HEK293 (cell line): ENCODE data around the gene ODAD4.

ENCODE experiments used
- AEBP2 ChIP-seq: fragments of 450-650 bp; formaldehyde crosslinking; IDR thresholded peaks from 2 replicates; pipeline ENCODE4 v1.5.1; 2016; ENCODE audit warnings: missing biosample characterization, missing genetic modification characterization, borderline replicate concordance
- GLI4 ChIP-seq: fragments of 450-650 bp; formaldehyde crosslinking; IDR thresholded peaks from 2 replicates; pipeline ENCODE4 v1.5.1; 2016; ENCODE audit warnings: missing biosample characterization, missing genetic modification characterization
- GLIS2 ChIP-seq: fragments of 450-650 bp; formaldehyde crosslinking; IDR thresholded peaks from 2 replicates; pipeline ENCODE4 v1.5.1; 2016; ENCODE audit warnings: missing biosample characterization, missing genetic modification characterization
- KLF1 ChIP-seq: fragments of 450-650 bp; formaldehyde crosslinking; IDR thresholded peaks from 2 replicates; pipeline ENCODE4 v1.5.1; 2016; ENCODE audit warnings: missing biosample characterization, missing genetic modification characterization
- KLF16 ChIP-seq: fragments of 450-650 bp; formaldehyde crosslinking; IDR thresholded peaks from 2 replicates; pipeline ENCODE4 v1.5.1; 2017; ENCODE audit warnings: missing biosample characterization, missing genetic modification characterization
- KLF17 ChIP-seq: fragments of 450-650 bp; formaldehyde crosslinking; IDR thresholded peaks from 2 replicates; pipeline ENCODE4 v1.5.1; 2016; ENCODE audit warnings: missing biosample characterization, missing genetic modification characterization
- OSR2 ChIP-seq: fragments of 450-650 bp; formaldehyde crosslinking; IDR thresholded peaks from 2 replicates; pipeline ENCODE4 v1.5.1; 2016; ENCODE audit warnings: missing biosample characterization, missing genetic modification characterization
- SP2 ChIP-seq: fragments of 450-650 bp; formaldehyde crosslinking; IDR thresholded peaks from 2 replicates; pipeline ENCODE4 v1.5.1; 2016; ENCODE audit warnings: missing biosample characterization, missing genetic modification characterization
- ZBTB26 ChIP-seq: fragments of 450-650 bp; formaldehyde crosslinking; optimal IDR thresholded peaks from 2 replicates; pipeline ENCODE3; 2016; ENCODE audit warnings: missing biosample characterization, mild to moderate bottlenecking, missing genetic modification characterization
- ZBTB7A ChIP-seq: fragments of 450-650 bp; formaldehyde crosslinking; IDR thresholded peaks from 2 replicates; pipeline ENCODE4 v1.5.1; 2016; ENCODE audit warnings: low read depth, missing biosample characterization, missing genetic modification characterization
- ZBTB8A ChIP-seq: fragments of 450-650 bp; formaldehyde crosslinking; IDR thresholded peaks from 2 replicates; pipeline ENCODE4 v1.5.1; 2016; ENCODE audit warnings: missing biosample characterization, missing genetic modification characterization
- ZFP37 ChIP-seq: fragments of 450-650 bp; formaldehyde crosslinking; IDR thresholded peaks from 2 replicates; pipeline ENCODE4 v1.5.1; 2016; ENCODE audit warnings: missing biosample characterization, missing genetic modification characterization
- ZIC2 ChIP-seq: fragments of 450-650 bp; formaldehyde crosslinking; IDR thresholded peaks from 2 replicates; pipeline ENCODE4 v1.5.1; 2016; ENCODE audit warnings: missing biosample characterization, missing genetic modification characterization
- ZNF138 ChIP-seq: fragments of 450-650 bp; formaldehyde crosslinking; IDR thresholded peaks from 2 replicates; pipeline ENCODE4 v1.5.1; 2016; ENCODE audit warnings: missing biosample characterization, missing genetic modification characterization, borderline replicate concordance
- ZNF175 ChIP-seq: fragments of 450-650 bp; formaldehyde crosslinking; IDR thresholded peaks from 2 replicates; pipeline ENCODE4 v1.5.1; 2016; ENCODE audit warnings: missing biosample characterization, missing genetic modification characterization
- ZNF2 ChIP-seq: fragments of 450-650 bp; formaldehyde crosslinking; IDR thresholded peaks from 2 replicates; pipeline ENCODE4 v1.5.1; 2016; ENCODE audit warnings: missing biosample characterization, missing genetic modification characterization
- ZNF324 ChIP-seq: fragments of 450-650 bp; formaldehyde crosslinking; IDR thresholded peaks from 2 replicates; pipeline ENCODE4 v1.5.1; 2016; ENCODE audit warnings: missing biosample characterization, missing genetic modification characterization
- ZNF366 ChIP-seq: fragments of 450-650 bp; formaldehyde crosslinking; conservative IDR thresholded peaks from 2 replicates; pipeline ENCODE4 v1.5.1; 2016; ENCODE audit warnings: missing biosample characterization, missing genetic modification characterization
- ZNF391 ChIP-seq: fragments of 450-650 bp; formaldehyde crosslinking; IDR thresholded peaks from 2 replicates; pipeline ENCODE4 v1.5.1; 2016; ENCODE audit warnings: low read depth, missing biosample characterization, missing genetic modification characterization, borderline replicate concordance
- ZNF449 ChIP-seq: fragments of 450-650 bp; formaldehyde crosslinking; IDR thresholded peaks from 2 replicates; pipeline ENCODE4 v1.5.1; 2017; ENCODE audit warnings: missing biosample characterization, mild to moderate bottlenecking, missing genetic modification characterization, moderate library complexity
- ZNF555 ChIP-seq: fragments of 450-650 bp; formaldehyde crosslinking; conservative IDR thresholded peaks from 2 replicates; pipeline ENCODE4 v1.5.1; 2017; ENCODE audit warnings: missing biosample characterization, mild to moderate bottlenecking, missing genetic modification characterization, inconsistent platforms
- ZNF629 ChIP-seq: fragments of 450-650 bp; formaldehyde crosslinking; IDR thresholded peaks from 2 replicates; pipeline ENCODE4 v1.5.1; 2017; ENCODE audit warnings: missing biosample characterization, missing genetic modification characterization
- ZNF639 ChIP-seq: fragments of 450-650 bp; formaldehyde crosslinking; IDR thresholded peaks from 2 replicates; pipeline ENCODE4 v1.5.1; 2016; ENCODE audit warnings: missing biosample characterization, missing genetic modification characterization
- ZNF677 ChIP-seq: fragments of 450-650 bp; IDR thresholded peaks from 2 replicates; pipeline ENCODE4 v1.5.0; 2018; ENCODE audit warnings: missing biosample characterization, mild to moderate bottlenecking, missing genetic modification characterization, moderate library complexity
- ZNF704 ChIP-seq: fragments of 450-650 bp; formaldehyde crosslinking; IDR thresholded peaks from 2 replicates; pipeline ENCODE4 v1.5.1; 2016; ENCODE audit warnings: missing biosample characterization, missing genetic modification characterization
- ZNF785 ChIP-seq: fragments of 450-650 bp; formaldehyde crosslinking; IDR thresholded peaks from 2 replicates; pipeline ENCODE4 v1.5.1; 2016; ENCODE audit warnings: missing biosample characterization, missing genetic modification characterization
- ZSCAN16 ChIP-seq: fragments of 450-650 bp; formaldehyde crosslinking; IDR thresholded peaks from 2 replicates; pipeline ENCODE4 v1.5.1; 2016; ENCODE audit warnings: missing biosample characterization, missing genetic modification characterization
- ZSCAN23 ChIP-seq: fragments of 450-650 bp; formaldehyde crosslinking; IDR thresholded peaks from 2 replicates; pipeline ENCODE4 v1.5.1; 2016; ENCODE audit warnings: missing biosample characterization, missing genetic modification characterization
- ZSCAN5A ChIP-seq: fragments of 450-650 bp; formaldehyde crosslinking; IDR thresholded peaks from 2 replicates; pipeline ENCODE4 v1.5.1; 2016; ENCODE audit warnings: missing biosample characterization, missing genetic modification characterization
- ZXDB ChIP-seq: fragments of 450-650 bp; formaldehyde crosslinking; IDR thresholded peaks from 2 replicates; pipeline ENCODE4 v1.5.1; 2016; ENCODE audit warnings: missing biosample characterization, missing genetic modification characterization

ODAD4 gene

GRCh38 chr17:41918314-41919164 lies 11.9 kb upstream of the ODAD4 start, which contains the start of gene ACLY (continued):
- TF ChIP-seq ZNF138 (tag by site-specific recombination): no peak
- 0 out of 2 replicates have a peak, but pooled peaks have one; percentile 12 for TF ChIP-seq ZXDB (tag by site-specific recombination)
- peak; percentile 65; the same call in 1 of the 2 replicates for TF ChIP-seq ZNF391 (tag by site-specific recombination)
- TF ChIP-seq ZNF785 (tag by site-specific recombination): no peak; the same call in 1 of the 2 replicates
- no peak for TF ChIP-seq KLF17 (tag by site-specific recombination)
- peak; percentile 17 for TF ChIP-seq KLF1 (tag by site-specific recombination)
- TF ChIP-seq ZNF2 (tag by site-specific recombination): 0 out of 2 replicates have a peak, but pooled peaks have one; percentile 14
- TF ChIP-seq OSR2: 0 out of 2 replicates have a peak, but pooled peaks have one; percentile 15
- TF ChIP-seq ZNF629 (tag by site-specific recombination): 0 out of 2 replicates have a peak, but pooled peaks have one; percentile 5
- 0 out of 2 replicates have a peak, but pooled peaks have one; percentile 62 for TF ChIP-seq ZSCAN23
- no peak for TF ChIP-seq ZNF677 (tag by site-specific recombination)
- 0 out of 2 replicates have a peak, but pooled peaks have one; percentile 11 for TF ChIP-seq ZSCAN16 (tag by site-specific recombination)
- peak; percentile 68; the same call in 1 of the 2 replicates for TF ChIP-seq KLF16 (tag by site-specific recombination)
- no peak for TF ChIP-seq ZNF175 (tag by site-specific recombination)
- no peak for TF ChIP-seq ZSCAN5A
- TF ChIP-seq AEBP2: 0 out of 2 replicates have a peak, but pooled peaks have one; percentile 7
- peak; percentile 11; the same call in 1 of the 2 replicates for TF ChIP-seq ZIC2 (tag by site-specific recombination)
- TF ChIP-seq ZNF449 (tag by site-specific recombination): no peak
- TF ChIP-seq ZNF639: no peak
- TF ChIP-seq ZBTB7A: peak; percentile 35; the same call in 1 of the 2 replicates
- peak; percentile 41 for TF ChIP-seq GLIS2
- TF ChIP-seq ZNF366 (tag by site-specific recombination): 0 out of 2 replicates have a peak, but pooled peaks have one; percentile 29
- peak; percentile 87 for TF ChIP-seq ZBTB26
- TF ChIP-seq ZNF324 (tag by site-specific recombination): 0 out of 2 replicates have a peak, but pooled peaks have one; percentile 50
- TF ChIP-seq ZBTB8A (tag by site-specific recombination): peak; percentile 96
- peak; percentile 28; the same call in 1 of the 2 replicates for TF ChIP-seq ZNF704 (tag by site-specific recombination)
- TF ChIP-seq ZFP37 (tag by site-specific recombination): peak; percentile 59; the same call in 1 of the 2 replicates
- TF ChIP-seq GLI4 (tag by site-specific recombination): 0 out of 2 replicates have a peak, but pooled peaks have one; percentile 12
- peak; percentile 96 for TF ChIP-seq SP2 (tag by site-specific recombination)
- no peak for TF ChIP-seq ZNF555 (tag by site-specific recombination)
